Renal cortex interstitium (tissue), 11 donors: ENCODE results near the gene TRAPPC12. TPM values are rescaled to one million over a fixed set of nuclear protein-coding genes. Genes with fewer than 3 reads are reported as not detected.
A peak's percentile ranks its signal among the peaks of the same experiment; 100 is the strongest.
"Not testable (repeated sequence)": the region's sequence is repeated elsewhere in the genome, so short reads cannot be mapped to it uniquely, and the experiment has no call there.

Experiments used
- DNase-seq, 11 donors: peaks; one replicate each; pipeline ENCODE4 v3.0.0-alpha.2; 2013; ENCODE audit warnings: low read depth in 9 of 11, low spot score in 4 of 11; ENCODE audit errors: extremely low read depth in 1 of 11
- polyA plus RNA-seq, 3 donors: library from polyadenylated mRNA; unstranded; fragments of 120-200 nt; gene quantifications; one replicate each; pipeline ENCODE4 v1.2.1, GENCODE V29; 2013; ENCODE audit not compliant: insufficient read length in 3 of 3

Gene TRAPPC12
- polyA plus RNA-seq, 3 donors: 66.4 to 102 (median 76.2) TPM

- no peak for DNase-seq
These were observed 123.6 kb downstream of the TRAPPC12 start for GRCh38 chr2:3503046-3503445.

DNA sequence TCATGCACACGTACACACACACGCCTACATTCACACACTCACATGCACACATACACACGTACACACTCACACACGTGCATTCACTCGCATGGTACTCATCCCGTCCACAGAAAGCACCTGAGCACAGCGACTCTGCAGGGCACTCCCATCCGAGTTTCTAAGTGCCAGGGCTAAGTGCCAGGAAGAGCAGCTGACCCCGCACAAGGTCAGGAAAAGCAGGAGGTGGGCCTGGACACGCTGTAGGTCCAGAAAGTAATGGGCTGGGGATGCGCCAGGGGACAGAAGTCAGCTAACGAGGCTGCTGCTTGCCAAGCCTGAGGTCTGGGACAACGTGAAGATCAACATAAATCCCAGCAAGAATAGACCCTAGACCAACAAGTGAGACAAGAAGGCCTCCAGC is 124.0 kb downstream of the TRAPPC12 start:
- no peak for DNase-seq

GRCh38 chr2:3504741-3505140 is 125.2 kb downstream of the TRAPPC12 start:
- DNase-seq: no peak

- no peak for DNase-seq
These were observed 126.3 kb downstream of the TRAPPC12 start for GRCh38 chr2:3505771-3506170.

- no peak for DNase-seq
These were observed 132.6 kb downstream of the TRAPPC12 start for GRCh38 chr2:3512086-3512485.

DNA sequence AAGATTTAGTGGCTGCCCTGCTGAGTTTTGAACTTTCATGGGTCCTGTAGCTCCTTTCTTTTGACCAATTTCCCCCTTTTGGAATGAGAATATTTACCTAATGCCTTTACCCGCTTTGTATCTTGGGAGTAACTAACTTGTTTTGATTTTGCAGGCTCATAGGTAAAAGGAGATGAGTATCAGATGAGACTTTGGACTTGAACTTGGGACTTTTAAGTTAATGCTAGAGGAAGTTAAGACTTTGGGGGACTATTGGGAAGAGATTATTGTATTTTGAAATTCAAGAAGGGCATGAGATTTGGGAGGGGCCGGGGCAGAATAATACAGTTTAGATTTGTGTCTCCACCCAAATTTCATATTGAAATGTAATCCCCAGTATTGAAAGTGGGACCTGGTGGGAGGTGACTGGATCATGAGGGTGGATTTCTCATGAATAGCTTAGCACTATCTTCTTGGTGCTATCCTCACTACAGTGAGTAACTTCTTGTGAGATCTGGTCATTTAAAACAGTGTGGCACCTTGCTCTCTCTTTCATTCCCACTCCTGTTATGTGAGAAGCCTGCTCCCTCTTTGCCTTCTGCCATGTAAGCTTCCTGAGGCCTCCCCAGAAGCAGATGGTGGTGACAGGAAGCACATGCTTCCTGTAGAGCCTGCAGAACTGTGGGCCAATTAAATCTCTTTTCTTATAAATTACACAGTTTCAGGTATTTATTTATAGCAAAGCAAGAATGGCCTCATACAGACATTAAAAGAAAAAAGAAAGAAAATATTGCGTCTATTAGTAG is 133.7 kb downstream of the TRAPPC12 start:
- no peak for DNase-seq

GRCh38 chr2:3515438-3515837 is 135.9 kb downstream of the TRAPPC12 start:
- not testable (repeated sequence) for DNase-seq

- DNase-seq: no peak
These were observed 137.3 kb downstream of the TRAPPC12 start for GRCh38 chr2:3516831-3517230.

GRCh38 chr2:3517948-3518495 is 138.5 kb downstream of the TRAPPC12 start:
- DNase-seq: no peak

DNA sequence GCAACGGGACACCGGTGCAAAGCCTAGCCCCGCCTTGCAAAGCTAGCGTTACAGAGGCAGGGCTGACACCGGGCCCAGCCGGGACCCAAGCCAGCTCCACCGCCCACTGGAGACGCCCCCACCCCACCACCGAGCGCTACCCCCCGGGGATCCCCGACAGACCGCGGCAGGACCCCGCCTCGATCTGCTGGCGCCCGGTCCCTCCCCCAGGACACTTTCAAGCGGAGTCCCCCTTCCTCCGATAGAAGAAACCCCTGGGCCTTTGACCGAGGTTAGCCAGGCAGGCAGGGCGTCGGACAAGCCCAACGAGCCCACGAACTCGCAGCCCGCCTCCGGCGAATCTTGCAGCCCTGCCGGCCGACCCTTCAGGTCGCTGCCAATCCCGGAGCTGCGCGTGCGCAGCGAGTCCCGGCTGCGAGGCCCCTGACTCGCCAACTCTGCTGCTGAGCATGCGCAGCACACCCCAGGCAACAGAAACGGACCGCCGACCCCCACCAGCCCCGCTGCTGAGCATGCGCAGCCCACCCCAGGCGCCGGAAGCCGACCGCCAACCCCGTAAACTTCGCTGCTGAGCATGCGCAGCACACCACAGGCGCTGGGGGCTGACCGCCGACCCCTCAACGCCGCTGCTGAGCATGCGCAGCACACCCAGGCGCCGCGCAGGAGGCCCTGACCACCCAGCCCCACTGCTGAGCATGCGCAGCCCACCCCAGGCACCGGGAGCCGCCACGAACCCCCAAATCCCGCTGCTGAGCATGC is 139.2 kb downstream of the TRAPPC12 start:
- peak; percentile 94 to 100 (median 98) for DNase-seq

- peak; percentile 23 to 79 (median 52) for DNase-seq
These were observed 140.0 kb downstream of the TRAPPC12 start, which contains the start of gene ADI1 for GRCh38 chr2:3519255-3520205. Gene ADI1 (minus strand): TSS chr2:3519531. CDS start chr2:3519487, 44 bp downstream.

- no peak for DNase-seq
These were observed 141.1 kb downstream of the TRAPPC12 start for GRCh38 chr2:3520591-3520990.

DNA sequence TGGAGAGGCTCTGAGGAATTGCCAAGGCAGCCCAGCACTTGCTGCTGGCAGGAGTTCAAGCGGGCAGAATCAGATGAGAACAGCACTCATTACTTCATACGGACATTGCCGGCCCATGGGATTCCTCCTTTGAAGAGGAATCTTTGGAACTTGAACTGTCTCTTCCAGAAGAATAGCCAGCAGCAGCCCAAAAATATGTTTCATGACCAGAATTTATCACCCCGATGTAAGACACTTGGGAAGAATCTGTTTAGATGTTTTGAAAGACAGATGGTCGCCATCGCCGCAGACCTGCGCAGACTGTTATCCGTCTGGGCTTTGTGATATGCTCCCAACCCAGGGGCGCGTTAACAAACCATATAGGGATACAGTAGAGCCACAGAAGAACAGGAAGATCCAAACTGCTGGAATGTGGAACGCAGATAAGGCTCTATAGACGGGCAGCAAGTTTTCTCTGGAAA is 143.5 kb downstream of the TRAPPC12 start:
- DNase-seq: no peak

GRCh38 chr2:3523551-3524041 is 144.1 kb downstream of the TRAPPC12 start:
- DNase-seq: no peak

- DNase-seq: no peak
These were observed 147.4 kb downstream of the TRAPPC12 start for GRCh38 chr2:3526871-3527270.

DNA sequence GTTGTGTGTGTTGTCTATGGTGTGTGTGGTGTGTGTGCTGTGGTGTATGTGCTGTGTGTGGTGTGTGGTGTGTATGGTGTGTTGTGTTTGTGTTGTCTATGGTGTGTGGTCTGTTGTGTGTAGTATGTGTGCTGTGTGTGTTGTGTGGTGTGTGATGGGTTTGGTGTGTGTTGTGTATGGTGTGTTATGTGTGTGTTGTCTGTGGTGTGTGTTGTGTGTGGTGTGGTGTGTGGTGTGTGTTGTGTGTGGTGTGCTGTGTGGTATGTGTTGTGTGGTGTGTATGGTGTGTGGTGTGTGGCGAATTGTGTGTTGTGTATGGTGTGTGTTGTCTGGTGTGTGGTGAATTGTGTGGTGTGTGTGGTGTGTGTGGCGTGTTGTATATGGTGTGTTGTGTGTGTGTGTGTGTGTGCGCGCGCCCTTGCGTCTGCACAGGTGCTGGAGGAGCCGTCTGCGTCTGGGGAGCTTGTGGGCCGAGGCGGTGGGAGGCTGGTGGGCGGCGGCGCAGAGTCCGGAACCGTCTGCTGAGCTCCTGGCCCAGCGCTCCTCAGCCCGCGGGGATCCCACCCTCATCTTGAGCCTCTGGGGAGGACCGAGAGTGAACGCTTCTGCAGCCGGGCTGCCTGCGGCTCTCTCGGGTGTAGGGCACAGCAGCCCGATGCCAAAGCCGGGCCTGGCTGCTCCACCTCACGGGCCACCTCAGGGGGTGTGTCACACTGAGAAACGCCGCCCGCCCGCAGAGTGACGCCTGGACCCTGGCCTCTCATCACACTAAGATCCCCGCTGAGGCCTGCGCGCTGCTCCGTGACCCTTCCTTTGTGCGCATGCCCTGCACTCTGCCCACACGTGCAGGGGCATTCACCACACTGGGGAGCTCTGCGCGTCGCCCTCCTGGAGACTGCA is 148.6 kb downstream of the TRAPPC12 start:
- DNase-seq: no peak
